BE2C (cell line): Measurements from ENCODE around the gene SLC11A1.

Experiments
- DNase-seq: peaks from one replicate; pipeline ENCODE4 v3.0.0-alpha.2; 2020
- H3K27me3 ChIP-seq: fragments of 250-450 bp; sonication (Bioruptor Pico); 2 replicates; pipeline ENCODE4 v1.5.1; 2020; ENCODE audit warnings: mild to moderate bottlenecking
- H3K36me3 ChIP-seq: fragments of 250-450 bp; sonication (Bioruptor Pico); 2 replicates; pipeline ENCODE4 v1.5.1; 2020; ENCODE audit warnings: mild to moderate bottlenecking
- H3K4me1 ChIP-seq: fragments of 250-450 bp; sonication (Bioruptor Pico); 2 replicates; pipeline ENCODE4 v1.5.1; 2020
- H3K4me3 ChIP-seq: 2 replicates; pipeline ENCODE4 v1.5.1; 2011; ENCODE audit warnings: low read depth, low read length
- H3K9me3 ChIP-seq: fragments of 250-450 bp; sonication (Bioruptor Pico); 2 replicates; pipeline ENCODE4 v1.5.1; 2020
- CTCF ChIP-seq: IDR thresholded peaks from 2 replicates; pipeline ENCODE4 v1.5.1; 2012; ENCODE audit warnings: mild to moderate bottlenecking, low read depth, low read length

SLC11A1 gene

GRCh38 chr2:218444692-218445357 lies 62.8 kb downstream of the SLC11A1 start:
- H3K4me3 ChIP-seq, result no peak overlapping the region
- peaks cover 14% of the 10 kb centered on the region for H3K4me1 ChIP-seq
- peak; percentile 28 for DNase-seq
- no peaks in the 10 kb centered on the region for H3K27me3 ChIP-seq
- H3K9me3 ChIP-seq, result no peaks in the 10 kb centered on the region
- H3K36me3 ChIP-seq, result peaks cover 8% of the 10 kb centered on the region; the same call in 1 of the 2 replicates
- TF ChIP-seq CTCF, result no peak

GRCh38 chr2:218445602-218446001 lies 63.5 kb downstream of the SLC11A1 start:
- no peak overlapping the region for H3K4me3 ChIP-seq
- no peak for DNase-seq
- peaks cover 14% of the 10 kb centered on the region for H3K4me1 ChIP-seq
- TF ChIP-seq CTCF, result no peak
- H3K27me3 ChIP-seq, result no peaks in the 10 kb centered on the region
- peaks cover 11% of the 10 kb centered on the region; the same call in 1 of the 2 replicates for H3K36me3 ChIP-seq
- no peaks in the 10 kb centered on the region; the same call in 1 of the 2 replicates for H3K9me3 ChIP-seq
